Left renal cortex interstitium (tissue), 4 donors: ENCODE results near the gene RABL6. TPM values are rescaled to one million over a fixed set of nuclear protein-coding genes. Genes with fewer than 3 reads are reported as not detected.
A peak's percentile ranks its signal among the peaks of the same experiment; 100 is the strongest.
"Not testable (repeated sequence)": the region's sequence is repeated elsewhere in the genome, so short reads cannot be mapped to it uniquely, and the experiment has no call there.

ENCODE experiments used
- DNase-seq, 4 donors: peaks; one replicate each; pipeline ENCODE4 v3.0.0-alpha.2; 2013; ENCODE audit warnings: low read depth in 4 of 4, low spot score in 2 of 4, missing footprints in 1 of 4
- polyA plus RNA-seq, 4 donors: library from polyadenylated mRNA; unstranded; fragments of 120-200 nt; gene quantifications; one replicate each; pipeline ENCODE4 v1.2.1, GENCODE V29; 2013; ENCODE audit not compliant: insufficient read length in 4 of 4

RABL6 gene
- polyA plus RNA-seq, 4 donors = 55.1 to 83.6 (median 75.9) TPM

- DNase-seq = no peak
These were observed 24.8 kb downstream of the RABL6 start for GRCh38 chr9:136832581-136832980.

- DNase-seq = not testable (repeated sequence)
These were observed 25.8 kb downstream of the RABL6 start for GRCh38 chr9:136833381-136834048.

- no peak for DNase-seq
These were observed 27.6 kb downstream of the RABL6 start for GRCh38 chr9:136835162-136835931.

GRCh38 chr9:136835932-136836904 lies 28.5 kb downstream of the RABL6 start:
- no peak for DNase-seq

- DNase-seq = no peak
These were observed 29.6 kb downstream of the RABL6 start for GRCh38 chr9:136837146-136837855.

GRCh38 chr9:136837856-136838277 lies 30.1 kb downstream of the RABL6 start:
- DNase-seq = not testable (repeated sequence)

GRCh38 chr9:136838314-136839228 lies 30.8 kb downstream of the RABL6 start:
- no peak for DNase-seq

- DNase-seq = no peak
These were observed 31.7 kb downstream of the RABL6 start for GRCh38 chr9:136839229-136840139.

- no peak for DNase-seq
These were observed 32.6 kb downstream of the RABL6 start for GRCh38 chr9:136840140-136840876.

- DNase-seq = no peak
These were observed 33.3 kb downstream of the RABL6 start for GRCh38 chr9:136840877-136841645.

GRCh38 chr9:136841646-136842379 lies 34.1 kb downstream of the RABL6 start:
- DNase-seq = not testable (repeated sequence)

GRCh38 chr9:136842380-136842948 lies 34.7 kb downstream of the RABL6 start, which contains the start of gene AJM1:
Gene AJM1 (plus strand): TSS chr9:136842478. CDS start chr9:136844415, 1,937 bp downstream.
- peak in 2 of 4 donors; percentile 56 to 71 for DNase-seq

- DNase-seq = not testable (repeated sequence)
These were observed 35.5 kb downstream of the RABL6 start for GRCh38 chr9:136843159-136843800.

GRCh38 chr9:136843801-136844740 lies 36.3 kb downstream of the RABL6 start:
- DNase-seq = not testable (repeated sequence)
